HepG2 (cell line): ENCODE results near the gene FGF18. TPM values are rescaled to one million over a fixed set of nuclear protein-coding genes. Genes with fewer than 3 reads are reported as not detected.
A peak's percentile ranks its signal among the peaks of the same experiment; 100 is the strongest.

Source experiments
- ATAC-seq: fragments of 200-7000 bp; cut with Tn5 transposase; 3 replicates; pipeline ENCODE4 v1.9.1; 2020; ENCODE audit warnings: mild to moderate bottlenecking, moderate library complexity
- BruUV-seq: library from RNA; stranded (reverse); fragments of 400-500 nt; replicated peaks from 2 replicates; lab custom pipeline; 2021; lab: Mats Ljungman, UMichigan
- CTCF ChIA-PET: fragments of 300-600 bp; formaldehyde crosslinking; extraction: SDS; loops from one replicate; lab custom pipeline; 2021; ENCODE audit warnings: low total read pairs, inconsistent platforms, low intra/inter-chr PET ratio; lab: Yijun Ruan, JAX
- POLR2A ChIA-PET: fragments of 350-600 bp; sonication (Branson Sonifier 250); formaldehyde crosslinking; loops from one replicate; lab custom pipeline; 2020; ENCODE audit warnings: antibody characterized with exemption, inconsistent platforms; lab: Yijun Ruan, JAX
- DNase-seq: peaks from one replicate; pipeline ENCODE4 v3.0.0-alpha.2; 2015; ENCODE audit warnings: low spot score
- FAIRE-seq: peaks from 3 replicates; lab custom pipeline; 2011; peaks lifted over from hg19 to GRCh38; lab: Jason Lieb, UNC
- H2AFZ ChIP-seq: one replicate; pipeline ENCODE4 v1.6.1; 2011; ENCODE audit warnings: low read length, inconsistent platforms
- H3K27ac ChIP-seq: fragments of 300-600 bp; 3 replicates; pipeline ENCODE4 v1.8.0; 2011; ENCODE audit warnings: mixed run types, mild to moderate bottlenecking, mixed read lengths, low read length, inconsistent platforms; ENCODE audit not compliant: insufficient read depth; ENCODE audit errors: extremely low read length
- H3K27me3 ChIP-seq, 2 experiments: fragments of 200-600 bp in 1 of 2; 2 replicates in 1 of 2; 3 replicates in 1 of 2; pipeline versions ENCODE4 v1.6.0 to v1.8.0; 2011; ENCODE audit warnings: low read length in 2 of 2, mild to moderate bottlenecking in 2 of 2, moderate library complexity in 2 of 2, inconsistent platforms in 1 of 2; ENCODE audit not compliant: insufficient read depth in 2 of 2, control insufficient read depth in 1 of 2
- H3K36me3 ChIP-seq, 2 experiments: fragments of 200-600 bp in 1 of 2; replicated peaks in 1 of 2; 2 replicates in 1 of 2; 3 replicates in 1 of 2; pipeline versions ENCODE4 v1.5.1 to v1.8.0; 2011; ENCODE audit warnings: low read length in 2 of 2, inconsistent platforms in 1 of 2; ENCODE audit not compliant: insufficient read depth in 2 of 2, control insufficient read depth in 1 of 2
- H3K4me1 ChIP-seq: 2 replicates; pipeline ENCODE4 v1.5.1; 2012; ENCODE audit warnings: low read length, inconsistent platforms; ENCODE audit not compliant: insufficient read depth
- H3K4me2 ChIP-seq: 2 replicates; pipeline ENCODE4 v1.6.0; 2011; ENCODE audit warnings: low read depth, low read length, inconsistent platforms
- H3K4me3 ChIP-seq, 3 experiments: fragments of 200-600 bp in 1 of 3; sonication (generic), shearing (Covaris generic) in 1 of 3; replicated peaks in 1 of 3; 2 replicates each; pipeline ENCODE4 v1.5.1; 2011 to 2016; ENCODE audit warnings: low read length in 3 of 3, inconsistent platforms in 2 of 3, low read depth in 2 of 3, mild to moderate bottlenecking in 2 of 3, control low read depth in 1 of 3, mixed read lengths in 1 of 3; ENCODE audit not compliant: insufficient read depth in 1 of 3
- H3K79me2 ChIP-seq: one replicate; pipeline ENCODE4 v1.6.1; 2011; ENCODE audit warnings: low read length, inconsistent platforms; ENCODE audit not compliant: insufficient read depth
- H3K9ac ChIP-seq: 2 replicates; pipeline ENCODE4 v1.6.0; 2011; ENCODE audit warnings: mild to moderate bottlenecking, low read depth, low read length, inconsistent platforms; ENCODE audit not compliant: insufficient read depth
- H3K9me3 ChIP-seq: 2 replicates; pipeline ENCODE4 v1.5.1; 2012; ENCODE audit warnings: mild to moderate bottlenecking, low read length
- H4K20me1 ChIP-seq: 2 replicates; pipeline ENCODE4 v1.6.0; 2011; ENCODE audit warnings: inconsistent platforms, mild to moderate bottlenecking, low read length, moderate library complexity; ENCODE audit not compliant: insufficient read depth
- DR1 ChIP-seq: sonication (generic); formaldehyde crosslinking; IDR thresholded peaks from 2 replicates; pipeline ENCODE4 v1.8.0; 2021; ENCODE audit warnings: mild to moderate bottlenecking, missing genetic modification reagents, inconsistent platforms
- FOXP4 ChIP-seq: sonication (generic); formaldehyde crosslinking; IDR thresholded peaks from 2 replicates; pipeline ENCODE4 v1.4.0; 2020; ENCODE audit warnings: missing genetic modification reagents
- HIVEP1 ChIP-seq: sonication (generic); formaldehyde crosslinking; IDR thresholded peaks from 2 replicates; pipeline ENCODE4 v1.4.0; 2020; ENCODE audit warnings: mild to moderate bottlenecking, missing genetic modification reagents
- IKZF1 ChIP-seq: fragments of 450-650 bp; IDR thresholded peaks from 2 replicates; pipeline ENCODE4 v1.7.1; 2016
- MBNL3 ChIP-seq: fragments of 250-450 bp; sonication (Bioruptor Pico); conservative IDR thresholded peaks from 2 replicates; pipeline ENCODE4 v1.8.0; 2022; ENCODE audit warnings: mild to moderate bottlenecking, inconsistent platforms
- MEIS2 ChIP-seq: sonication (generic); formaldehyde crosslinking; IDR thresholded peaks from 2 replicates; pipeline ENCODE4 v1.9.0; 2021; ENCODE audit warnings: mild to moderate bottlenecking, missing genetic modification reagents
- MYC ChIP-seq: sonication (generic); formaldehyde crosslinking; IDR thresholded peaks from 2 replicates; pipeline ENCODE4 v1.9.0; 2021; ENCODE audit warnings: missing genetic modification reagents, borderline replicate concordance
- YY1 ChIP-seq: IDR thresholded peaks from 2 replicates; pipeline ENCODE4 v1.6.1; 2011; ENCODE audit warnings: low read length, low read depth, moderate library complexity, mild to moderate bottlenecking; ENCODE audit not compliant: insufficient read depth, insufficient replicate concordance
- WGBS: methylation state at CpG from one replicate; pipeline ENCODE4 v1.1.6; 2017; ENCODE audit warnings: low lambda C conversion rate; 5-methylcytosine and 5-hydroxymethylcytosine counted together
- in situ Hi-C: cut with HindIII; loops from 2 replicates; pipeline ENCODE4 v1.10.0; 2017; ENCODE audit warnings: low pct_unique_long_range_greater_than_20kb; ENCODE audit not compliant: extremely low pct_ligation_motif_present
- intact Hi-C: fragments of 100-400 bp; cut with micrococcal nuclease; formaldehyde crosslinking; loops from one replicate; pipeline ENCODE4 v1.10.0; 2022; ENCODE audit not compliant: unreplicated experiment
- polyA plus RNA-seq, 8 experiments: library from polyadenylated mRNA; depleted of rRNA in 3 of 8; stranded (reverse) in 7 of 8; unstranded in 1 of 8; fragments of >200 nt; fragmentation: Illumina TruSeq in 4 of 8; extraction: Trizol in 4 of 8; gene quantifications; 2 replicates each; pipeline versions ENCODE4 v1.2.1 to v1.2.3, GENCODE V29; 2011 to 2016; ENCODE audit warnings: low read depth in 4 of 8, missing spikeins in 1 of 8, mixed read lengths in 1 of 8; ENCODE audit not compliant: insufficient read depth in 1 of 8
- total RNA-seq, 5 experiments: library from RNA; depleted of rRNA; stranded (reverse); fragments of >200 nt; fragmentation: Illumina TruSeq; extraction: Trizol; gene quantifications; 2 replicates each; pipeline ENCODE4 v1.2.3, GENCODE V29; 2016; ENCODE audit warnings: low read depth in 1 of 5
- TF ChIP-seq, protein P1 (sequence below): sonication (generic); formaldehyde crosslinking; IDR thresholded peaks from 2 replicates; pipeline ENCODE4 v1.5.0; 2020; ENCODE audit warnings: mild to moderate bottlenecking, missing genetic modification reagents, borderline replicate concordance
- TF ChIP-seq, protein P2 (sequence below): sonication (generic); formaldehyde crosslinking; IDR thresholded peaks from 2 replicates; pipeline ENCODE4 v1.5.0; 2020; ENCODE audit warnings: missing genetic modification reagents, mild to moderate bottlenecking, borderline replicate concordance

FGF18 gene
- total and polyA plus RNA-seq, 2 of the 13 experiments (the other 11 are each of a cell fraction or from before 2014, with no cell fraction given) = not detected

GRCh38 chr5:171418316-171418981 lies 998 bp upstream of the FGF18 start:
- peaks cover 17% of the 10 kb centered on the region for H4K20me1 ChIP-seq
- WGBS = 19% methylated on average over 16 of the region's 26 CpGs
- ATAC-seq = peak; percentile 75
- H3K4me1 ChIP-seq = peaks cover 11% of the 10 kb centered on the region
- peak; percentile 61 for DNase-seq
- peak overlapping the region; percentile 41 to 69 (median 51); a peak in 5 of 6 replicates for H3K4me3 ChIP-seq
- no peaks in the 10 kb centered on the region for H3K9me3 ChIP-seq
- no peak overlapping the region for H2AFZ ChIP-seq
- intact Hi-C loops (loop anchor here (2.0 to 5.0 kb wide), 2 partner anchors 440 to 624 kb away; no protein-coding TSS in a partner anchor), in situ Hi-C loops (loop anchor here (5.0 kb wide), 3 partner anchors 434 to 624 kb away; no protein-coding TSS in a partner anchor)
- H3K27me3 ChIP-seq = peaks cover 0 to 23% of the 10 kb centered on the region in 2 experiments; a peak in 4 of 5 replicates
- peak; percentile 53 for FAIRE-seq
- BruUV-seq = no TSS peak
- H3K4me2 ChIP-seq = peak overlapping the region; percentile 84
- CTCF ChIA-PET = interaction anchor here (1.6 kb wide), 1 partner anchor 489 kb away, joined by 12 read pairs; no protein-coding TSS in a partner anchor
- no peak overlapping the region for H3K27ac ChIP-seq
- no peaks in the 10 kb centered on the region for H3K79me2 ChIP-seq
- H3K9ac ChIP-seq = no peak overlapping the region
- POLR2A ChIA-PET = interaction anchor here (0.8 to 2.4 kb wide), 3 partner anchors 23 to 588 kb away, joined by 3 to 13 read pairs (median 4); partner anchors contain the start of genes FBXW11 and NPM1
- 0 out of 5 replicates have a peak, but pooled peaks cover 0 to 1% of the 10 kb centered on the region in 2 experiments for H3K36me3 ChIP-seq
- TF ChIP-seq DR1 (peak; percentile 39; the same call in 1 of the 2 replicates), MEIS2 (CRISPR knock-in tag) (no peak), MYC (CRISPR knock-in tag) (peak; percentile 41; the same call in 1 of the 2 replicates), YY1 (peak; percentile 11), IKZF1 (no peak), MBNL3 (CRISPR knock-in tag) (no peak), FOXP4 (0 out of 2 replicates have a peak, but pooled peaks have one; percentile 27), HIVEP1 (CRISPR knock-in tag) (0 out of 2 replicates have a peak, but pooled peaks have one; percentile 33)
- TF ChIP-seq, protein P1, sequence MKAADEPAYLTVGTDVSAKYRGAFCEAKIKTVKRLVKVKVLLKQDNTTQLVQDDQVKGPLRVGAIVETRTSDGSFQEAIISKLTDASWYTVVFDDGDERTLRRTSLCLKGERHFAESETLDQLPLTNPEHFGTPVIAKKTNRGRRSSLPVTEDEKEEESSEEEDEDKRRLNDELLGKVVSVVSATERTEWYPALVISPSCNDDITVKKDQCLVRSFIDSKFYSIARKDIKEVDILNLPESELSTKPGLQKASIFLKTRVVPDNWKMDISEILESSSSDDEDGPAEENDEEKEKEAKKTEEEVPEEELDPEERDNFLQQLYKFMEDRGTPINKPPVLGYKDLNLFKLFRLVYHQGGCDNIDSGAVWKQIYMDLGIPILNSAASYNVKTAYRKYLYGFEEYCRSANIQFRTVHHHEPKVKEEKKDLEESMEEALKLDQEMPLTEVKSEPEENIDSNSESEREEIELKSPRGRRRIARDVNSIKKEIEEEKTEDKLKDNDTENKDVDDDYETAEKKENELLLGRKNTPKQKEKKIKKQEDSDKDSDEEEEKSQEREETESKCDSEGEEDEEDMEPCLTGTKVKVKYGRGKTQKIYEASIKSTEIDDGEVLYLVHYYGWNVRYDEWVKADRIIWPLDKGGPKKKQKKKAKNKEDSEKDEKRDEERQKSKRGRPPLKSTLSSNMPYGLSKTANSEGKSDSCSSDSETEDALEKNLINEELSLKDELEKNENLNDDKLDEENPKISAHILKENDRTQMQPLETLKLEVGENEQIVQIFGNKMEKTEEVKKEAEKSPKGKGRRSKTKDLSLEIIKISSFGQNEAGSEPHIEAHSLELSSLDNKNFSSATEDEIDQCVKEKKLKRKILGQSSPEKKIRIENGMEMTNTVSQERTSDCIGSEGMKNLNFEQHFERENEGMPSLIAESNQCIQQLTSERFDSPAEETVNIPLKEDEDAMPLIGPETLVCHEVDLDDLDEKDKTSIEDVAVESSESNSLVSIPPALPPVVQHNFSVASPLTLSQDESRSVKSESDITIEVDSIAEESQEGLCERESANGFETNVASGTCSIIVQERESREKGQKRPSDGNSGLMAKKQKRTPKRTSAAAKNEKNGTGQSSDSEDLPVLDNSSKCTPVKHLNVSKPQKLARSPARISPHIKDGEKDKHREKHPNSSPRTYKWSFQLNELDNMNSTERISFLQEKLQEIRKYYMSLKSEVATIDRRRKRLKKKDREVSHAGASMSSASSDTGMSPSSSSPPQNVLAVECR (CRISPR knock-in tag) = 0 out of 2 replicates have a peak, but pooled peaks have one; percentile 24
- TF ChIP-seq, protein P2, sequence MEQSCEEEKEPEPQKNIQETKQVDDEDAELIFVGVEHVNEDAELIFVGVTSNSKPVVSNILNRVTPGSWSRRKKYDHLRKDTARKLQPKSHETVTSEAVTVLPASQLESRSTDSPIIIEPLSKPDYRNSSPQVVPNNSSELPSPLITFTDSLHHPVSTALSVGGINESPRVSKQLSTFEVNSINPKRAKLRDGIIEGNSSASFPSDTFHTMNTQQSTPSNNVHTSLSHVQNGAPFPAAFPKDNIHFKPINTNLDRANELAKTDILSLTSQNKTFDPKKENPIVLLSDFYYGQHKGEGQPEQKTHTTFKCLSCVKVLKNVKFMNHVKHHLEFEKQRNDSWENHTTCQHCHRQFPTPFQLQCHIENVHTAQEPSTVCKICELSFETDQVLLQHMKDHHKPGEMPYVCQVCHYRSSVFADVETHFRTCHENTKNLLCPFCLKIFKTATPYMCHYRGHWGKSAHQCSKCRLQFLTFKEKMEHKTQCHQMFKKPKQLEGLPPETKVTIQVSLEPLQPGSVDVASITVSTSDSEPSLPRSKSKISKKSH = peak; percentile 52; the same call in 1 of the 2 replicates
